HG03066 (cell line): Measurements from ENCODE around the gene DYNC2H1.

Source experiments
- ATAC-seq: cut with Tn5 transposase; IDR thresholded peaks from one replicate; pipeline ENCODE4 v1.9.1; 2021; ENCODE audit warnings: low read depth; ENCODE audit not compliant: unreplicated experiment

DYNC2H1 gene

GRCh38 chr11:103448966-103449365 lies 339.7 kb downstream of the DYNC2H1 start:
- ATAC-seq, result no peak

DNA sequence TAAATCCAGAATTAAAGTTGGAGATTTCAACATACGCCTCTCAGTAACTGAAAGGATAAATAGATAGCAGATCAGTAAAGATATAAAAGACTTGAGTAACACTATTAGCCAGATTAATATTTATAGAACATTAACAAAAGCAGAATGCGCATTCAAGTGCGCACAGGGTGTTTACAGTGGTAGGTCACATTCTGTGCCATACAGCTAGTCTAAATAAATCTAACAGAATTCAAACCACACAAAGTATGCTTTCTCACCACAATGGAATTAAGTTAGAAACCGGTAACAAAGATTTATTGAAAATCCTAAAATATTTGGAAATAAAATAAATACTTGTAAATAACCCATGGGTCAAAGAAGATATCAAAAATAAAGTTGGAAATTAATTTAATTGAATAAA lies 341.0 kb downstream of the DYNC2H1 start:
- no peak for ATAC-seq

GRCh38 chr11:103453126-103453525 lies 343.9 kb downstream of the DYNC2H1 start:
- ATAC-seq, result no peak

GRCh38 chr11:103453915-103454709 lies 344.9 kb downstream of the DYNC2H1 start:
- no peak for ATAC-seq

DNA sequence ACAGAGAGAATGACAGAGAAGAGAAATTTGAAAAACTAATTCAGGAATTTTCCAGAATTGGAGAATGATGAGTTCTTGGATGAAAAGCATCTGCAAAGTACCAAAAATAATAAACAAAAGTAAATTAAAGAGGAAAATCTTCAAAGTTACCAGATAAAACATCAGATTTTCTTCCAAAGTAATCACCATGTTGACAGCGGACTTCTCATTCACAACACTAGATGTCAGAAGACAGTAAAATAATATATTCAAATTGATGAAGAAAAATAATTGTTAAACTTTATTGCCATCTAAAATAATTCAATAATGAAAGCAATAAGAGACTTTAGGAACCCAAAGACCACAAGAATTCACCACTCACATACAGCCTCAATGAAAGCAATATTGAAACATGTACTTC lies 355.2 kb downstream of the DYNC2H1 start:
- no peak for ATAC-seq

DNA sequence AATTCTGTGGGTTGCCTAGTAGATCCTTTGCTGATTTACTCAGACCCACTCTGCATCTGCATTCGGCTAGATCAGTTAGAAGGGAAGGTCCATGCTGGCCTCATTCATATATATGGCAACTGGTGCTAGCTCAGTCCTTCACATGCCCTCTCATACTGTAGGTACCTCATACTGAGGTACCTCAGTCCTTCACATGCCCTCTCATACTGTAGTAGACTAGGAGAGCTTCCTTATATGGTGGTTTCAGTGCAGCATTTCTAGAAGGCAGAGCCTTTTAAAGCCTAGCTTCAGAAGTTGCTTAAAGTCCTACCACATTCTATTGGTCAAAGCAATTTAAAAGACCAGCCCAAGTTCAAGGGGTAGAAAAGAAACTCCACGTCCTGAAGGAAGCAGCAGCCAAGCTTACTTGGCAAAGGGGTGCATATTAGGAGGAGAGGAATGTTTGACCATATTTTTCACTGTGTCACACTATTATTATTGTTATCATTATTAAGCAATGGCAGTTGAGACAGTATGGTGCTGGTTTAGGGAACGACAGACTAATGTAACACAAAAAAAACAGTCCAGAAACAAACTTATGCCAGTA lies 356.4 kb downstream of the DYNC2H1 start:
- ATAC-seq, result no peak

DNA sequence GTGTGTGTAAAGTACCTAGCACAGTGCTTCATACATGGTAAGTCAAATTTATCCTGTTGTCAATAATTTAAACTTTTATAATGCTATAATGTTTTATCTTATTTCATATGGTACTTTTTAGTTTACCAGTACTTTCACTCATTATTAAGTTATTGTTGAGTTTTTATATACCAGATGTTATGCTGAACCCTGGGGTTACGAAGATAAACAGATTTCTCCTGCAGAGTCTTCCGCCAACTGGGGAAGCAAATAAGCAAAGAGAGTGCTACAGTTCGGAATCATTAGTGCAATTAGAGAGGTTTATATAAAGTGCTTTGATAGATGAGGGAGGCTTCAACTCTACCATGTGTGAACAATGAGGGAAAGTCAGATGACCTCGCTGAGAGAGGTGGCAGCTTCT lies 362.3 kb downstream of the DYNC2H1 start:
- no peak for ATAC-seq

GRCh38 chr11:103476874-103477273 lies 367.6 kb downstream of the DYNC2H1 start:
- no peak for ATAC-seq

DNA sequence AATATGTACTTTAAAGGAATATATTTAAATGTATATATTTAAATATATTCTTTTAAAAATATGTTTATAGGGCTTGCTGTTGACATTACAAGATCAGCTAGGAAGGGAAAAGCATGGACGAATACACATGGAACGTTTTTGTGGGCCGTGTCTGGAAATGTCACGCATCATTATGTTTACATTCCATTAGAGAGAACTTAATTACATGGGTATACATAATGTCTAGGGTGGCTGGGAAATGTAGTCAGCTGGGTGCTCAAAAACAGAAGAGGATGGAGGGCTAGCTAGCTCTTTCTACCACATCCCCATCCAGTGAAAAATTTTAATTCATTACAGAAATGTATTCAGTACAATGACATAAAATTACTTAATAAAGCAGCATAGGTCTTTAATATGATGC lies 371.2 kb downstream of the DYNC2H1 start:
- ATAC-seq, result no peak

- ATAC-seq, result no peak
Measured at GRCh38 chr11:103483996-103484395, 374.8 kb downstream of the DYNC2H1 start.

DNA sequence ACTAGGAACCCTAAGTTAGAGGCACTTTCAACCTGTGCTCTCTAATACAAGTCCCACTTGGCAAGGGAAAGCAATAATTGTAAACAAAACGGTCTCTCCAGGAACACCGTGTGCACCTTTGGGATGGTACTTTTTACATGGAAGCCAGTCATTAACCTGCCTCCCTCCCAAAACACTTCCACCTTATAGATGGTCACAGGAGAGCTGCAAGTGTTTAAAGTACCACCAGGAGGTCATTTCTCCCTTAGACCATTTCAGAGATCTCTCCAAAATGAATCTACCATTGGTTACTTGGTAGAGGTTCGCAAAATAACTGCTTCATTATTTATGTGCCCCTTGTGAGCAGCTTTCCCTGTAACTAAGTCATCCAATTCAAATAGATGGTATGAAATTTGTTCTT lies 375.3 kb downstream of the DYNC2H1 start:
- ATAC-seq, result no peak

DNA sequence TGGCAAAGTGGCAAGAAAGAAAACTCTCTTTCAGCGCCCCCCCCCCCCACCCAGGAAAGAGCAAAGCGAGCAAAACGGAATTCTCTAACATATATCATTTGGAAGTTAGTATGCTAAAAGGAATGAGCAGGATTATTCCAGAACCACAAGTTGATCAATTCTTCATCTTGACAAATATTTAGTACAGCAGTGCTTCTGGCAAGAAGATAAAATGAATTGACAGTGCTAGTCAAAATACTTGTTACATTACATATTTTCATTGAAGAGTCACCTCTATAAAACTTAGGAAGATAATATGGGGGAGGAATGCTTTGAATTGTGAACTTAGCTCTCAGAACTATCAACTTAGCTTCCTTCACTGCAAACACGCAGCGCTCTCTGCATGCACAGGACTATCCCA lies 377.4 kb downstream of the DYNC2H1 start:
- no peak for ATAC-seq

DNA sequence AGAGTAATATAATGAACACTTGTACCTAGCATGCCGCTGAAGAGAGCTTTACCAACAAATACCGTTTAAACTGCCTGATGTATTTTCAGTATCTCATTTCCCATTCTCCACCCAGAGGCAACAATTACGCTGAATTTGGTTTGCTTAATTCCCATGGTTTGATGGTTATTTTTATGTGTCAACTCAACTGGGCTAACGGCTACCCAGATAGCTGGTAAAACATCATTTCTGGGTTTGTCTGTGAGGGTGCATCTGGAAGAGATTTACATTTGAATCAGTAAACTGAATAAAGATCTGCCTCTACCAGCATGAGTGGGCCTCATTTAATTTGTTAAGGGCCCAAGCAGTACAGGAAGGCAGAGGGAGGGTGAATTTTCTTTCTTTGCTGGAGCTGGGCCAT lies 377.9 kb downstream of the DYNC2H1 start:
- no peak for ATAC-seq

DNA sequence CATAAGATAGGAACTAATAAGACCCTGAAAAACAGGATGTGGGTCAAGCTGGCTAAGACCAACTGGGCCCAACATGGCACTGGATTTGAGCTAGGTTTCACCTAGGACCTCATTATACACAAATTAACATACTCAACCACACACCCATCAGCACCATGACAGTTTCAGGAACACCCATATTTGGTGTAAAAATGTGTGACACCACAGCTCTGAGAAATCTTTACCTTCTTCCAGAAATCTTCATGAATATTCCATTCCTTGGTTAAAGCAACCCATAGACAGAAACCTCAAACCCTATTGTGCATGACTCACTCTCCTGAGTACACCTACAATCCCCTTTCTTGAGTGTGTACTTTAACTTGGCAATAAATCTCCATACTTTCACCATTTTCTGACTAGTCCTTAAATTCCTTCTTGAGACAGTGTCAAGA lies 378.8 kb downstream of the DYNC2H1 start:
- no peak for ATAC-seq

DNA sequence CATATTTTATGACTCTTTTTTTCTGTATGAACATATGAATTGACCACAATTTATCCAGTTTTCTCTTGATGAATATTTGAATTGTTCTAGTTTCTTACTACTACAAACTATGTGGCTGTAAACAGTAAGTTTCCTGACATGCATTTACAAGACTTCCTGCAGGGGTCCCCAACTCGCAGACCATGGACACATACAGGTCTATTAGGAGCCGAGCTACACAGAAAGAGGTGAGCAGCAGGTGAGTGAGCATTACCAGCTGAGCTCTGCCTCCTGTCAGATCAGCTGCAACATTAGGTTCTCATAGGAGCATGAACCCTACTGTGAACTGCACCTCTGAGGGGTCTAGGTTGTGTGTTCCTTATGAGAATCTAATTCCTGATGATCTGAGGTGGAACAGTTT lies 379.4 kb downstream of the DYNC2H1 start:
- no peak for ATAC-seq

DNA sequence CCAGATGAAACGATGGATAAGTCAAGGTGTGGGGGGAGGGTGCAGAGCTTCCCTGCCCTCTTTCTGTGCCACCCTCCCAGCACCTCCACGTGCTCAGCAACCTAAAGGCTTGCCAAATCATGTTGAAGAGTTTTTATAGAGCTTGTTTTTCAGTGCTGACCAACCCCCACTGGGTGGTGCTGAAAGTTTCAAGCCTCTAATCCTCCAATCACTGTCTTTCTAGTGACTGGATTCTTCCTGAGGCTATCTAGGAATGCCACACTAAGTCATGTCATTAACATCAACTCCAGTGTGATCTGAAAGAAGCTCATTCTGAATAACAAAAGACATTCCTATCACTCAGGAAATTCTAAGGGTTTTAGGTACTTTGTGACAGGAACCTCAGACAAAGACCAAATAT lies 382.6 kb downstream of the DYNC2H1 start:
- ATAC-seq, result no peak

DNA sequence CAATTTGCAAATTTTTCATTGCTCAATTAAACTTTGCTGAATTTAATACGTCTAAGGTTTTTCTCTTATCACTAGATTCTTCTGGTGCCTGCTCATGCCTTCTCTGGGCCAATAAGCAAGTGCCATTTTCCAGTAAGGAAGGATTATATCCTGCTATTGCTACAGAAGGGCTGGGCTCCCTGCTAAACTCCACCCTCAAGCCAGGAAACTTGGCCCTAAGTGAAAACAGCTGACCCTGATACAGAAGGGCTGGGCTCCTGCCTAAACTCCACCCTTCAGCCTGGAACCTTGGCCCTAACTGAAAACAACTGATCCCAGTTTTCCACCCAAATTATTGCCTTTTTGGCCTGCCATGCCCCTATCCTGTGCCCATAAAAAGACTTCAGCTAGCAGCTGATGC lies 385.3 kb downstream of the DYNC2H1 start:
- ATAC-seq, result no peak

- ATAC-seq, result no peak
Measured at GRCh38 chr11:103497268-103497667, 388.0 kb downstream of the DYNC2H1 start.

GRCh38 chr11:103499710-103500340 lies 390.6 kb downstream of the DYNC2H1 start:
- ATAC-seq, result no peak

GRCh38 chr11:103515283-103515682 lies 406.1 kb downstream of the DYNC2H1 start:
- ATAC-seq, result no peak

DNA sequence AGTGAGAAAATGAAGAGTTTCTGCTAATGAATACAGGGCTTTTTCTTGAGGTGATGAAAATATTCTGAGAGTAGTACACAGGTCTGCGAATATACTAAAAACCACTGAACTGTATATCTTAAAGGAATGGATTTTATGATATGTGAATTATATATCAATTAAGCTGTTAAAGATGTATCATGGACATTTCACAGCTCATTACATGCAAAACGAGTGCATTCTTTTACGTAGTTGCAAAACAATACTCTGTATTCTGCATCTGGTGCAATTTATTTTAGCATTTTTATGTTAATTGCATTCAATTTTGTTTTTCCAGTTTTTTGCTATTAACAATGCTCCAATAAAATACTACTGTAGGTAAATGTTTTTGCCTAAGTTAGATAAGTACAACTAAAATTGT lies 411.6 kb downstream of the DYNC2H1 start:
- no peak for ATAC-seq

DNA sequence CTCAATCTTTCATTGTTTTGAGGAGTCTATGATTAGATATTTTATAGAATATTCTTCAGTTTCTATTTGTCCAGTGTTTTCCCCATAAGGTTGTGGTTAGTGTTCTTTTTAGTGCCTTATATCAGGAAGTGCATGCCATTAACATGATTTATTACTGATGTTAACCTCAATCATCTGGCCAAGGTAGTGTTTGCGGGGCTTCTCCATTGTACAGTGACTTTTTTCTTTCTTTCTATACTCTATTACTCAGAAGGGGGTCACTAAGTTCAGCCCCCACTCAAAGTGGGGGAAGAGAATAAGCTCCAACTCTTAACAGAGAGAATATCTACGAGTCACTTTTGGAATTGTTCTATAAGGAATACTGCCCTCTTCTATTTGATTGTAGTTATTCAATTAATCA lies 415.8 kb downstream of the DYNC2H1 start:
- ATAC-seq, result no peak
